Left ventricle myocardium superior (tissue), 1 donor: Measurements from ENCODE around the gene FBXO24. TPM values are rescaled to one million over a fixed set of nuclear protein-coding genes. Genes with fewer than 3 reads are reported as not detected.

ENCODE experiments used
- ATAC-seq: fragments of 200-7000 bp; cut with Tn5 transposase; one replicate; pipeline ENCODE4 v1.9.1; 2020; ENCODE audit warnings: mild to moderate bottlenecking, moderate library complexity
- DNase-seq: peaks from one replicate; pipeline ENCODE4 v3.0.0-alpha.2; 2020
- intact Hi-C: fragments of 100-400 bp; cut with micrococcal nuclease; formaldehyde crosslinking; loops from one replicate; pipeline ENCODE4 v1.11.0; 2022
- total RNA-seq: library from RNA; stranded (reverse); fragmentation: NEBNext Ultra II Directional; extraction: Animal tissue kit (Norgen Biotek cat#: 25700); gene quantifications from one replicate; pipeline ENCODE4 v1.2.1, GENCODE V29; 2021
- donor health status: DM: no; HTN: yes; CAD: no; lungs with severe emphysema.

The FBXO24 gene
- total RNA-seq, 1 donor from 2014 or later = 0.77 TPM

DNA sequence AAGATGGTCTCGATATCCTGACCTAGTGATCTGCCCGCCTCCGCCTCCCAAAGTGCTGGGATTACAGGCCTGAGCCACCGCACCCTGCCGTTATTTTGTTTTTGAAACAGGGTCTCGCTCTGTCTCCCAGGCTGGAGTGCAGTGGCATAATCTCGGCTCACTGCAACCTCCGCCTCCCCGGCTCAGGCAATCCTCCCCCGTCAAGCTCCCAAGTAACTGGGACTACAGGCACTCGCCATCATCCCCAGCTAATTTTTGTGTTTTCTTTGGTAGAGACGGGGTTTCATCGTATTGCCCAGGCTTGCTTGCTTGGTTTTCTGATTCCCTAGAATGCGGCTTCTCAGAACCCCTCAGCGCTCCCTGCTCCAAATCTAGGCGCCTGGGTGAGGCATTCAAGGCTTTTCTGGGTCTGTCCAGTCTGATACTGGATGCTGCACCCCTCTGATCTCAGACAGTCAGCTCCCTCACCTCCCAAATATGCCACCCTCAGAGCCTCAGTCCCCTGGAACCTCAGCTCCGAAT lies 53.9 kb downstream of the FBXO24 start:
- DNase-seq (no peak), ATAC-seq (no peak)
- intact Hi-C loops = no loop called here

- ATAC-seq (no peak), DNase-seq (no peak)
- intact Hi-C loops = no loop called here
Measured at GRCh38 chr7:100640517-100641440, 54.7 kb downstream of the FBXO24 start.

- intact Hi-C loops = no loop called here
- ATAC-seq (no peak), DNase-seq (no peak)
Measured at GRCh38 chr7:100641463-100641859, 55.3 kb downstream of the FBXO24 start, which contains the start of gene TFR2. Gene TFR2, minus strand, starts transcription at chr7:100641552. Its CDS starts 43 bp downstream, at chr7:100641509.

GRCh38 chr7:100641860-100642533 lies 55.9 kb downstream of the FBXO24 start:
- ATAC-seq (no peak), DNase-seq (no peak)
- intact Hi-C loops = no loop called here

GRCh38 chr7:100642534-100642907 lies 56.4 kb downstream of the FBXO24 start:
- DNase-seq (no peak), ATAC-seq (no peak)
- intact Hi-C loops = no loop called here

- intact Hi-C loops = no loop called here
- ATAC-seq (no peak), DNase-seq (no peak)
Measured at GRCh38 chr7:100649826-100650565, 63.9 kb downstream of the FBXO24 start.

Other genes starting within 250 kb of the FBXO24 start
- 10.9 TPM for gene PILRB, start 228.2 kb upstream of the FBXO24 start, total RNA-seq
- gene PILRA, start 212.8 kb upstream of the FBXO24 start, total RNA-seq = 3.2 TPM
- gene ZCWPW1, start 157.6 kb upstream of the FBXO24 start, total RNA-seq = 4.2 TPM
- 25.8 TPM for gene MEPCE, start 156.5 kb upstream of the FBXO24 start, total RNA-seq
- 10.3 TPM for gene PPP1R35, start 149.8 kb upstream of the FBXO24 start, total RNA-seq
- gene SPACDR, start 122.1 kb upstream of the FBXO24 start, total RNA-seq = 0.32 TPM
- gene TSC22D4, start 107.1 kb upstream of the FBXO24 start, total RNA-seq = 51.1 TPM
- gene NYAP1, start 102.4 kb upstream of the FBXO24 start, total RNA-seq = 0.32 TPM
- gene AGFG2, start 47.1 kb upstream of the FBXO24 start, total RNA-seq = 24.7 TPM
- gene SAP25, start 12.4 kb upstream of the FBXO24 start, total RNA-seq = 0.77 TPM
- gene LRCH4, start 199 bp upstream of the FBXO24 start, total RNA-seq = 27.3 TPM
- gene PCOLCE, start 16.0 kb downstream of the FBXO24 start, total RNA-seq = 40.4 TPM
- 9.1 TPM for gene MOSPD3, start 26.2 kb downstream of the FBXO24 start, total RNA-seq
- gene TFR2, start 55.2 kb downstream of the FBXO24 start, total RNA-seq = not detected
- gene ACTL6B, start 70.1 kb downstream of the FBXO24 start, total RNA-seq = not detected
- 112 TPM for gene GNB2, start 87.4 kb downstream of the FBXO24 start, total RNA-seq
- 29.4 TPM for gene GIGYF1, start 107.9 kb downstream of the FBXO24 start, total RNA-seq
- gene POP7, start 119.8 kb downstream of the FBXO24 start, total RNA-seq = 30.0 TPM
- not detected for gene EPO, start 134.1 kb downstream of the FBXO24 start, total RNA-seq
- not detected for gene ZAN, start 147.3 kb downstream of the FBXO24 start, total RNA-seq
- 22.7 TPM for gene EPHB4, start 241.2 kb downstream of the FBXO24 start, total RNA-seq